HuH-7.5 (cell line): ENCODE data around the gene LBX2.

Experiments used
- DNase-seq: peaks from one replicate; pipeline ENCODE4 v3.0.0; 2011; ENCODE audit warnings: low spot score

LBX2 gene

DNA sequence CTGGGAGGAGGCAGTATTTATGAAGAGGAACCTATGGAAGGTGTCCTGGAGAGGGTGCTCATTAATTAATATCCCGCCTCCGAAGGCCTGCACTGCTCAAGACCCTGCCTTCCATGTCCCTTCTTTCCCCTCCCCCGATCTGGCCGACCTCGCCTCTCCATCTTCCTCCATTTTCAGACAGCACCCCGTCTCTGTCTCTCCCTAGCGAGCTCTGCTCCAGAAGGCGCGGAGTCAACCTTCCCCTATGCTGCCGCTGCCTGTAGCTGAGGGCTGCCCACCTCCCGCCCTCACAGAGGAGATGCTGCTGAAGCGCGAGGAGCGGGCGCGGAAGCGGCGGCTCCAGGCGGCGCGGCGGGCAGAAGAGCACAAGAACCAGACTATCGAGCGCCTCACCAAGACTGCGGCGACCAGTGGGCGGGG is 42.3 kb downstream of the LBX2 start:
- no peak for DNase-seq

DNA sequence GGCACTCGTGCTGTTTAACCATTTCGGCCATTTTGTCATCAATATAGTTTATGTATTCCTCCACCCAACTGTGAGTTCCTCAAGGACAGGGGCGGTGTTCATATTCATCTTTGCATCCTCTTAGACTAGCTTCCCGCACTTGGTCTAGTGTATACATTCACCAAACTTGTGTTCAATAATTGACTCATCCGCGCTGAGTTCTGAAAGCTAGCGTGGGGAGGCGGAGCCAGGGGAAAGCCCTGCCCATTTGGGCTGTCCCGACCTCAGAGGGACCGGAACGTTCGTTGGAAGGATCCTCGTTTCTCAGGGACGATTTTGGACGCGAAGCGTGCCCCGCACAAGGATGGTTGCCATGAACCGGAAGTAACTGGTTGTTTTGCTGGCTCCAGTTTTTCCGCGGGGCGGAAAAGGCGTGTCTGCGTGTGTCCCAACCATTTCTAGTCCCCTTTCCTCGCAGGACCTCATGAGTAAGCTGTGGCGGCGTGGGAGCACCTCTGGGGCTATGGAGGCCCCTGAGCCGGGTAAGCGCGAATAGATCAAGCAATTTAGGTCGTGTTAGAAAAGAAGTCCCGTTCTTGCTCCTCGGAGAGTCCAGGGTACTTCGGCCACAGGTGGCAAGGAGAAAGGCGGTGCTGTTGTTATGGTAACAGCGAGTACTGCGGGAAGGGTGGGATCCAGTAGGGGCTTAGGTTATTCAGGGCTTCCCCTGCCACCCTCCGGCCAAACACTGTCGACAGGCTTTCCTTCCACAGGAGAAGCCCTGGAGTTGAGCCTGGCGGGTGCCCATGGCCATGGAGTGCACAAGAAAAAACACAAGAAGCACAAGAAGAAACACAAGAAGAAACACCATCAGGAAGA is 44.5 kb downstream of the LBX2 start, which contains the start of gene INO80B:
Gene INO80B (plus strand): TSS at position 434 of the 858 bp plus-strand sequence. CDS start 30 bp downstream, at position 464.
- DNase-seq = peak; percentile 71

DNA sequence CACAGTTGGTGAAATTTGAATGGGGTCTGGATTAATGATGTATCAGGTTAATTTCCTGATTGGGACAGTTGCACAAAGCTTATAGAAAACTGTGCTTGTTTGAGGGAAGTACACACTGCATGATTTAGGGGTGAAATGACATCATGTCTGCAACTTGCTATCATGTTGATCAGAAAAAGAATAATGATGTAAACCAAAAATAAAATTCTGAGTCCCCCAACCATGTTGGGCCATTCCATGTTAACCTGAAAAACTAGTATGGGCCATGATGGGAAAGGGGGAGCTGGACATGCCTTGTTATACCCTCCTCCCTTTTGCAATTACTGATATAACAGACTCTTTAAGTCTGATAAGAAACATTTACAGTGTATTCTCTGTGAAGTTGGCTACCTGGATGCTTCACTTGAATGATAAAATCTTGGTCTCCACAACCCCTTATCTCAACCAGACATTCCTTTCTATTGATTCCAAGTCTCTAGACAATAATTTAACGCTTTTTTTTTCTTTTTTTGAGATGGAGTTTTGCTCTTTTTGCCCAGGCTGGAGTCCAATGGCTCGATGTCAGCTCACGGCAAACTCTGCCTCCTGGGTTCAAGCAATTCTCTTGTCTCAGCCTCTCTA is 48.7 kb downstream of the LBX2 start:
- no peak for DNase-seq

DNA sequence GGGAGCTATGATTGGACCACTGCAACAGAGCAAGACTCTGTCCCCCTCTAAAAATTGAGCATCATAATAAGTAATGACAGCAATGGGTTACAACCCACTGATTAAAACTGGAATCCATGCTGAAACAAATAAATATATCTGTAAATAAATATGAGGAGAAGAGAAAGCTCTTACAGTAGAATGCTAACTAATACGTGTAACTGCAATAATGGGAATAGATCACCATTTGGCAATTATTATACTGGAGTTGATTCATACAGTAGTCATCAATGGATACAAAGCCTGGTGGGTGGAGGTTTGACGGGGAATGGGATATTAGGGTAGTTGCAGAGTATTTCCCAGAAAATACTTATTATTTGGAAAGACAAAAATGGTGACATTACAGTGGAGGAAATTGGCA is 50.6 kb downstream of the LBX2 start:
- DNase-seq = no peak
